HFFc6 (cell line): ENCODE measurements around the gene ACCS. TPM values are rescaled to one million over a fixed set of nuclear protein-coding genes. Genes with fewer than 3 reads are reported as not detected.

Source experiments
- DNase-seq: peaks from one replicate; pipeline ENCODE4 v3.0.0-alpha.2; 2018
- H3K27ac Mint-ChIP-seq: 2 replicates; pipeline ENCODE4 v1.8.0; 2020; ENCODE audit warnings: mild to moderate bottlenecking, mixed read lengths
- H3K27me3 Mint-ChIP-seq: 2 replicates; pipeline ENCODE4 v1.8.0; 2021; ENCODE audit warnings: mild to moderate bottlenecking, moderate library complexity, mixed read lengths; ENCODE audit not compliant: insufficient read depth
- H3K36me3 Mint-ChIP-seq: 2 replicates; pipeline ENCODE4 v1.8.0; 2021; ENCODE audit warnings: low read depth, mixed read lengths
- H3K4me1 Mint-ChIP-seq: 2 replicates; pipeline ENCODE4 v1.8.0; 2020; ENCODE audit warnings: low read depth, mixed read lengths
- H3K4me3 Mint-ChIP-seq: 2 replicates; pipeline ENCODE4 v1.8.0; 2020; ENCODE audit warnings: mild to moderate bottlenecking, moderate library complexity, mixed read lengths
- H3K9me3 Mint-ChIP-seq: 2 replicates; pipeline ENCODE4 v1.8.0; 2020; ENCODE audit warnings: mild to moderate bottlenecking, mixed read lengths
- total RNA-seq, 6 experiments: library from RNA; stranded (reverse); fragmentation: NEBNext Ultra II Directional; extraction: Animal tissue kit (Norgen Biotek cat#: 25700); gene quantifications; 2 replicates in 1 of 6; 3 replicates in 5 of 6; pipeline ENCODE4 v1.2.3, GENCODE V29; 2021
- TF ChIP-seq, protein P1 (sequence below): fragments of 200-600 bp; sonication (generic); IDR thresholded peaks from 2 replicates; pipeline ENCODE4 v1.5.0; 2021; ENCODE audit warnings: antibody characterized with exemption, mild to moderate bottlenecking

Gene ACCS
- total RNA-seq, 6 experiments from 2014 or later, result 3.9 to 5.4 (median 4.8) TPM

- Mint-ChIP-seq H3K27ac (no peak overlapping the region), H3K27me3 (peaks cover 18% of the 10 kb centered on the region), H3K4me3 (no peak overlapping the region), H3K9me3 (no peaks in the 10 kb centered on the region), H3K36me3 (no peaks in the 10 kb centered on the region), H3K4me1 (no peaks in the 10 kb centered on the region)
- DNase-seq, result no peak
- TF ChIP-seq, protein P1, sequence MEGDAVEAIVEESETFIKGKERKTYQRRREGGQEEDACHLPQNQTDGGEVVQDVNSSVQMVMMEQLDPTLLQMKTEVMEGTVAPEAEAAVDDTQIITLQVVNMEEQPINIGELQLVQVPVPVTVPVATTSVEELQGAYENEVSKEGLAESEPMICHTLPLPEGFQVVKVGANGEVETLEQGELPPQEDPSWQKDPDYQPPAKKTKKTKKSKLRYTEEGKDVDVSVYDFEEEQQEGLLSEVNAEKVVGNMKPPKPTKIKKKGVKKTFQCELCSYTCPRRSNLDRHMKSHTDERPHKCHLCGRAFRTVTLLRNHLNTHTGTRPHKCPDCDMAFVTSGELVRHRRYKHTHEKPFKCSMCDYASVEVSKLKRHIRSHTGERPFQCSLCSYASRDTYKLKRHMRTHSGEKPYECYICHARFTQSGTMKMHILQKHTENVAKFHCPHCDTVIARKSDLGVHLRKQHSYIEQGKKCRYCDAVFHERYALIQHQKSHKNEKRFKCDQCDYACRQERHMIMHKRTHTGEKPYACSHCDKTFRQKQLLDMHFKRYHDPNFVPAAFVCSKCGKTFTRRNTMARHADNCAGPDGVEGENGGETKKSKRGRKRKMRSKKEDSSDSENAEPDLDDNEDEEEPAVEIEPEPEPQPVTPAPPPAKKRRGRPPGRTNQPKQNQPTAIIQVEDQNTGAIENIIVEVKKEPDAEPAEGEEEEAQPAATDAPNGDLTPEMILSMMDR, result no peak
These were observed 22.9 kb upstream of the ACCS start for GRCh38 chr11:44043157-44043556.

DNA sequence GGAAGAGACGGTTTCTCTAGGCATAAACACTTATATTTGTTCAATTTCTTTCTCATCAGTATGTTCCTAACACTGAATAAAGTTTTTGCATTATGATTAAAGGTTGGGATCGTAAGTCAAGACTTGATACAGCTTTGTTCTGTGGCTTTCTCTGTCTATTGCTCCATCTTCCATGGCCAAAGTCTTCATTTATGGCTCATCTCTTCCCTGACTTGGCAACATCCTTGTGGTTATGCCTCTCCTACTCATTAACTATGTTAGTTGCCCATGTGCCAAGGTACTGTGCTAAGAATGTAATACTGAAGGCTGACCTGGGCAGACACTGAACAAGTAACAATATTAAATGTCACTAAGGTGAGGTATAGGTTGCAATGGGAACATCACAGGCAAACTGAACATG lies 19.9 kb upstream of the ACCS start:
- Mint-ChIP-seq H3K9me3 (no peaks in the 10 kb centered on the region), H3K27ac (no peak overlapping the region), H3K4me3 (no peak overlapping the region), H3K4me1 (no peaks in the 10 kb centered on the region), H3K36me3 (no peaks in the 10 kb centered on the region), H3K27me3 (peaks cover 16% of the 10 kb centered on the region)
- TF ChIP-seq, protein P1, result no peak
- DNase-seq, result no peak

DNA sequence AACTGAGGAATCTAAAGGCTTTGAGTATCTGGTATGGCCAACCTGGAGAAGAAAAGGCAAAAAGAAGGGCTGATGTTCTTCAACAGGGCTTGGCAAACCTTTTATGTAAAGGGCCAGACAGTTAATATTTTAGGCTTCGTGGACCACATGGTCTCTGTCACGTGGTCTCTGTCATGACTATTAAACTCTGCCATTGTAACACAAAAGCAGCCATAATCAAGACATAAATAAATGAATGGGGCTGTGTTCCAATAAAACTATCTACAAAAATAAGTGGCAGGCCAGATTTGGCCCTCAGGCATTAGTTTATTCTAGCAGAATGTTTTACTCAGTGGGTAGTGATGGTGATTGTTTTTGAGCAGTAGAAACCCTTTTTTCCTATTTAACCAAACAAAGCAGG lies 18.8 kb upstream of the ACCS start:
- Mint-ChIP-seq H3K4me3 (no peak overlapping the region), H3K9me3 (no peaks in the 10 kb centered on the region), H3K27ac (no peak overlapping the region), H3K36me3 (no peaks in the 10 kb centered on the region), H3K27me3 (peaks cover 21% of the 10 kb centered on the region), H3K4me1 (no peaks in the 10 kb centered on the region)
- no peak for DNase-seq
- TF ChIP-seq, protein P1, result no peak

DNA sequence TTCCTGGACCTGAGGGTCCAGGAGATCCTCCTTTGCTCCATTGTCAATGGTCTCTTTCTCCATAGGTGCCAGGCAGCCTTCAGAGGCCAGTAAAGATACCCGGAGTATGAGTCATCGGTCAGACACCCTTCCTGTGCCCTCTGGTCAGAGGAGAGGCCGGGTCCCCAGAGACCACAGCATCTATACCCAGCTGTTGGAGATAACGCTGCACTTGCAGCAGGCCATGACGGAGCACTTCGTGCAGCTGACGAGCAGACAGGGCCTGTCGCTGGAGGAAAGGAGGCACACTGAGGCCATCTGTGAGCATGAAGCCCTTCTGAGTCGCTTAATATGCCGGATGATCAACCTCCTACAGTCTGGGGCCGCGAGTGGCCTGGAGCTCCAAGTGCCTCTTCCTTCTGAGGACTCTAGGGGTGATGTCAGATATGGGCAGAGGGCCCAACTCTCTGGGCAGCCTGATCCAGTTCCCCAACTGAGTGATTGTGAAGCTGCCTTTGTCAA lies 18.1 kb upstream of the ACCS start, which contains the start of gene ACCSL:
ACCSL (plus strand) TSS at position 51 of the 501 bp plus-strand sequence; CDS start at position 107, 56 bp downstream.
- Mint-ChIP-seq H3K27me3 (peaks cover 23% of the 10 kb centered on the region), H3K4me1 (no peaks in the 10 kb centered on the region), H3K27ac (no peak within 1 kb of the TSS), H3K36me3 (no peaks in the 10 kb centered on the region), H3K9me3 (no peaks in the 10 kb centered on the region), H3K4me3 (no peak within 1 kb of the TSS)
- DNase-seq, result no peak
- TF ChIP-seq, protein P1, result no peak

DNA sequence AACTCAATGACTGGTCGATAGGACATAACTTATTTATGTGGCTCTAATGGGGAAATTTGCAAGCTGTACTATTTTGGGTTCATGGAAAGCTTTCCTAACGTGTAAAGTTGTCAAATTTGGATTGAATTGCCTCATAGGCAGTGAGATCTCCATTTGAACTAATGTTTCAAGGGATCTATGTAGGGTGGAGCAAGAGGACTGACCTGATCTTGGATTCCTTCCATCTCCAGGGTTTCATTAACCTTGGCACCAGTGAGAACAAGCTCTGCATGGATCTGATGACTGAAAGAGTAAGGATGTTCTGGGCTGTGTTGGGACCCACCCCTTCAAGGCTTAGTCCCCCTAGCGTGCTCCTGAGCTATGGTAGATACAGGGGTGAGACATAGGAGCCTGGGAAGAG lies 16.2 kb upstream of the ACCS start:
- H3K4me1 Mint-ChIP-seq, result no peaks in the 10 kb centered on the region
- peaks cover 27% of the 10 kb centered on the region for H3K27me3 Mint-ChIP-seq
- H3K9me3 Mint-ChIP-seq, result no peaks in the 10 kb centered on the region
- H3K4me3 Mint-ChIP-seq, result no peak overlapping the region
- no peaks in the 10 kb centered on the region for H3K36me3 Mint-ChIP-seq
- no peak for DNase-seq
- no peak overlapping the region for H3K27ac Mint-ChIP-seq
- TF ChIP-seq, protein P1, result no peak

- no peak for DNase-seq
- Mint-ChIP-seq H3K4me1 (no peaks in the 10 kb centered on the region), H3K36me3 (no peaks in the 10 kb centered on the region), H3K4me3 (no peak overlapping the region), H3K9me3 (no peaks in the 10 kb centered on the region), H3K27ac (no peak overlapping the region), H3K27me3 (peaks cover 26% of the 10 kb centered on the region)
- TF ChIP-seq, protein P1, result no peak
These were observed 14.9 kb upstream of the ACCS start for GRCh38 chr11:44051171-44051570.
